HCT116 (cell line): ENCODE measurements around the gene SLC5A5. TPM values are rescaled to one million over a fixed set of nuclear protein-coding genes. Genes with fewer than 3 reads are reported as not detected.

Experiments used
- ATAC-seq: fragments of 200-7000 bp; cut with Tn5 transposase; 2 replicates; pipeline ENCODE4 v1.9.1; 2020; ENCODE audit warnings: mild to moderate bottlenecking, moderate library complexity
- BruUV-seq: library from RNA; stranded (reverse); fragments of 400-500 nt; replicated peaks from 2 replicates; lab custom pipeline; 2021; lab: Mats Ljungman, UMichigan
- CTCF ChIA-PET: fragments of 300-600 bp; sonication (Branson Sonifier 250); formaldehyde crosslinking; loops from one replicate; lab custom pipeline; 2021; ENCODE audit warnings: antibody characterized with exemption; lab: Charles Lee
- POLR2A ChIA-PET: fragments of 300-600, 350-600 bp; sonication (Branson Sonifier 250); formaldehyde crosslinking; loops from one replicate; lab custom pipeline; 2021; ENCODE audit warnings: antibody characterized with exemption; lab: Charles Lee
- RAD21 ChIA-PET, 2 experiments: fragments of 300-600 bp; sonication (Branson Sonifier 250); formaldehyde crosslinking; loops; one replicate each; lab custom pipeline; 2023; ENCODE audit warnings: low total read pairs in 2 of 2; ENCODE audit not compliant: uncharacterized antibody in 2 of 2, unreplicated experiment in 2 of 2, low non-redundant PET in 1 of 2; lab: Charles Lee
- DNase-seq: peaks from one replicate; pipeline ENCODE4 v3.0.0-alpha.2; 2010; ENCODE audit warnings: low read depth, low spot score
- H2AFZ ChIP-seq: fragments of 200-600 bp; shearing (Covaris generic), sonication (generic); 2 replicates; pipeline ENCODE4 v1.6.1; 2017; ENCODE audit warnings: low read depth, mixed run types, mixed read lengths, antibody characterized with exemption, low read length; ENCODE audit not compliant: poor library complexity, severe bottlenecking
- H3K27ac ChIP-seq: 2 replicates; pipeline ENCODE4 v1.5.1; 2012; ENCODE audit warnings: low read depth, low read length
- H3K27me3 ChIP-seq: fragments of 200-600 bp; sonication (generic); 2 replicates; pipeline ENCODE4 v1.6.1; 2016; ENCODE audit warnings: mixed run types, low read length, mixed read lengths; ENCODE audit not compliant: insufficient read depth
- H3K36me3 ChIP-seq, 2 experiments: fragments of 200-500 bp in 1 of 2; fragments of 200-600 bp in 1 of 2; sonication (Bioruptor generic) in 1 of 2; sonication (generic) in 1 of 2; 2 replicates each; pipeline versions ENCODE4 v1.5.1 to v1.6.1; 2014 to 2016; ENCODE audit warnings: low read length in 2 of 2, inconsistent platforms in 1 of 2, mixed read lengths in 1 of 2, mixed run types in 1 of 2; ENCODE audit not compliant: insufficient read depth in 2 of 2, control insufficient read depth in 1 of 2
- H3K4me1 ChIP-seq, 2 experiments: fragments of 200-600 bp in 1 of 2; sonication (generic) in 1 of 2; 2 replicates each; pipeline versions ENCODE4 v1.5.1 to v1.6.1; 2012 to 2017; ENCODE audit warnings: low read length in 2 of 2, inconsistent platforms in 1 of 2, mild to moderate bottlenecking in 1 of 2, mixed read lengths in 1 of 2, mixed run types in 1 of 2, moderate library complexity in 1 of 2; ENCODE audit not compliant: insufficient read depth in 2 of 2, control insufficient read depth in 1 of 2
- H3K4me2 ChIP-seq: fragments of 200-600 bp; sonication (generic); 2 replicates; pipeline ENCODE4 v1.6.1; 2017; ENCODE audit warnings: mixed run types, low read length, mixed read lengths
- H3K4me3 ChIP-seq, 2 experiments: fragments of 200-600 bp in 1 of 2; sonication (generic) in 1 of 2; replicated peaks in 1 of 2; 2 replicates each; pipeline ENCODE4 v1.5.1; 2011 to 2016; ENCODE audit warnings: low read length in 2 of 2, control low read depth in 1 of 2, low read depth in 1 of 2, mild to moderate bottlenecking in 1 of 2, mixed read lengths in 1 of 2, mixed run types in 1 of 2
- H3K79me2 ChIP-seq: fragments of 200-600 bp; sonication (generic); 2 replicates; pipeline ENCODE4 v1.6.1; 2017; ENCODE audit warnings: mild to moderate bottlenecking, mixed run types, low read length, moderate library complexity, mixed read lengths; ENCODE audit not compliant: insufficient read depth
- H3K9ac ChIP-seq: fragments of 200-600 bp; sonication (generic); 2 replicates; pipeline ENCODE4 v1.6.1; 2016; ENCODE audit warnings: low read length, mixed read lengths
- H3K9me2 ChIP-seq: fragments of 200-600 bp; sonication (generic), shearing (Covaris generic); 2 replicates; pipeline ENCODE4 v1.6.1; 2017; ENCODE audit warnings: mixed run types, mild to moderate bottlenecking, moderate library complexity; ENCODE audit not compliant: insufficient read depth
- H3K9me3 ChIP-seq, 2 experiments: fragments of 200-500 bp in 1 of 2; fragments of 200-600 bp in 1 of 2; sonication (Bioruptor generic) in 1 of 2; sonication (generic) in 1 of 2; 2 replicates each; pipeline ENCODE4 v1.6.1; 2014 to 2017; ENCODE audit warnings: low read length in 2 of 2, mixed read lengths in 2 of 2, inconsistent platforms in 1 of 2, low read depth in 1 of 2, mild to moderate bottlenecking in 1 of 2, mixed run types in 1 of 2, moderate library complexity in 1 of 2; ENCODE audit not compliant: control insufficient read depth in 1 of 2, insufficient read depth in 1 of 2
- H4K20me1 ChIP-seq: fragments of 200-600 bp; sonication (generic), shearing (Covaris generic); 2 replicates; pipeline ENCODE4 v1.6.1; 2017; ENCODE audit warnings: mixed run types, mild to moderate bottlenecking, moderate library complexity; ENCODE audit not compliant: insufficient read depth
- CBX3 ChIP-seq: IDR thresholded peaks from 2 replicates; pipeline ENCODE4 v1.6.1; 2012; ENCODE audit warnings: low read depth
- CEBPB ChIP-seq: IDR thresholded peaks from 2 replicates; pipeline ENCODE4 v1.6.1; 2012; ENCODE audit warnings: low read depth
- EZH2 ChIP-seq: fragments of 200-600 bp; sonication (generic); IDR thresholded peaks from 2 replicates; pipeline ENCODE4 v1.6.1; 2017; ENCODE audit warnings: antibody characterized with exemption, mixed run types
- EZH2phosphoT487 ChIP-seq: fragments of 200-600 bp; IDR thresholded peaks from 2 replicates; pipeline ENCODE4 v1.6.1; 2018; ENCODE audit warnings: antibody characterized with exemption, borderline replicate concordance
- JUND ChIP-seq: IDR thresholded peaks from 2 replicates; pipeline ENCODE4 v1.6.1; 2012
- POLR2A ChIP-seq: IDR thresholded peaks from 2 replicates; pipeline ENCODE4 v1.7.0; 2011; ENCODE audit warnings: borderline replicate concordance; ENCODE audit not compliant: insufficient read depth, insufficient read length; ENCODE audit errors: extremely low read depth
- POLR2AphosphoS5 ChIP-seq: IDR thresholded peaks from 2 replicates; pipeline ENCODE4 v1.6.1; 2011; ENCODE audit warnings: mild to moderate bottlenecking, low read depth, low read length, moderate library complexity
- RAD21 ChIP-seq: IDR thresholded peaks from 2 replicates; pipeline ENCODE4 v1.6.1; 2012; ENCODE audit warnings: low read depth, mild to moderate bottlenecking
- SIN3A ChIP-seq: IDR thresholded peaks from 2 replicates; pipeline ENCODE4 v1.6.1; 2012; ENCODE audit warnings: low read depth
- SP1 ChIP-seq: IDR thresholded peaks from 2 replicates; pipeline ENCODE4 v1.6.1; 2012; ENCODE audit warnings: low read depth
- SRF ChIP-seq: IDR thresholded peaks from 2 replicates; pipeline ENCODE4 v1.6.1; 2012; ENCODE audit warnings: low read depth
- intact Hi-C: fragments of 100-400 bp; cut with micrococcal nuclease; formaldehyde crosslinking; loops from 2 replicates; pipeline ENCODE4 v1.10.0; 2022
- total RNA-seq: library from RNA; stranded (reverse); gene quantifications from one replicate; pipeline ENCODE4 v1.2.1, GENCODE V29; 2021; ENCODE audit not compliant: unreplicated experiment
- TF ChIP-seq, protein P1 (sequence below), 3 experiments: fragments of 200-600 bp in 1 of 3; sonication (generic) in 1 of 3; IDR thresholded peaks in 2 of 3; conservative IDR thresholded peaks in 1 of 3; 2 replicates each; pipeline ENCODE4 v1.5.1; 2012 to 2017; ENCODE audit warnings: low read depth in 2 of 3, low read length in 2 of 3, antibody characterized with exemption in 1 of 3, borderline replicate concordance in 1 of 3, control low read depth in 1 of 3, mild to moderate bottlenecking in 1 of 3, mixed read lengths in 1 of 3, mixed run types in 1 of 3, moderate library complexity in 1 of 3; ENCODE audit not compliant: insufficient read depth in 1 of 3
- TF ChIP-seq, protein P2 (sequence below): IDR thresholded peaks from 2 replicates; pipeline ENCODE4 v1.6.1; 2011; ENCODE audit warnings: mild to moderate bottlenecking, low read length, moderate library complexity; ENCODE audit not compliant: insufficient replicate concordance; ENCODE audit errors: extremely low read depth
- TF ChIP-seq, protein P3 (sequence below): IDR thresholded peaks from 2 replicates; pipeline ENCODE4 v1.6.1; 2012; ENCODE audit warnings: low read depth
- TF ChIP-seq, protein P4 (sequence below): IDR thresholded peaks from 2 replicates; pipeline ENCODE4 v1.6.1; 2012

The SLC5A5 gene
- total RNA-seq, 1 experiment from 2014 or later, result 0.59 TPM

DNA sequence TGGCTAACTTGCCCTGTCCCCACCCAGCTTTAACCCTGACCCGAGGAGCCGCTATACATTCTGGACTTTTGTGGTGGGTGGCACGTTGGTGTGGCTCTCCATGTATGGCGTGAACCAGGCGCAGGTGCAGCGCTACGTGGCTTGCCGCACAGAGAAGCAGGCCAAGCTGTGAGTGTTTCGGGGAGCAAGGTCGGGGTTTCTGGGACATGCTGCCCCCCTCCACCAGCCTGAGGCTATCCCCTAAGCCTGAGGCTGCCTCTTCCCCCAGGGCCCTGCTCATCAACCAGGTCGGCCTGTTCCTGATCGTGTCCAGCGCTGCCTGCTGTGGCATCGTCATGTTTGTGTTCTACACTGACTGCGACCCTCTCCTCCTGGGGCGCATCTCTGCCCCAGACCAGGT, 6.0 kb downstream of the SLC5A5 start:
- Histone ChIP-seq H3K4me3 (no peak overlapping the region), H3K27me3 (no peaks in the 10 kb centered on the region), H3K36me3 (no peaks in the 10 kb centered on the region)
- no peak for TF ChIP-seq POLR2A
- TF ChIP-seq, protein P1, sequence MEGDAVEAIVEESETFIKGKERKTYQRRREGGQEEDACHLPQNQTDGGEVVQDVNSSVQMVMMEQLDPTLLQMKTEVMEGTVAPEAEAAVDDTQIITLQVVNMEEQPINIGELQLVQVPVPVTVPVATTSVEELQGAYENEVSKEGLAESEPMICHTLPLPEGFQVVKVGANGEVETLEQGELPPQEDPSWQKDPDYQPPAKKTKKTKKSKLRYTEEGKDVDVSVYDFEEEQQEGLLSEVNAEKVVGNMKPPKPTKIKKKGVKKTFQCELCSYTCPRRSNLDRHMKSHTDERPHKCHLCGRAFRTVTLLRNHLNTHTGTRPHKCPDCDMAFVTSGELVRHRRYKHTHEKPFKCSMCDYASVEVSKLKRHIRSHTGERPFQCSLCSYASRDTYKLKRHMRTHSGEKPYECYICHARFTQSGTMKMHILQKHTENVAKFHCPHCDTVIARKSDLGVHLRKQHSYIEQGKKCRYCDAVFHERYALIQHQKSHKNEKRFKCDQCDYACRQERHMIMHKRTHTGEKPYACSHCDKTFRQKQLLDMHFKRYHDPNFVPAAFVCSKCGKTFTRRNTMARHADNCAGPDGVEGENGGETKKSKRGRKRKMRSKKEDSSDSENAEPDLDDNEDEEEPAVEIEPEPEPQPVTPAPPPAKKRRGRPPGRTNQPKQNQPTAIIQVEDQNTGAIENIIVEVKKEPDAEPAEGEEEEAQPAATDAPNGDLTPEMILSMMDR (IDR thresholded peaks at IDR 0.05 in 2 of 3, conservative IDR thresholded peaks at IDR 0.05 in 1 of 3; ENCODE audit: borderline replicate concordance in 1 of 3, insufficient read depth in 1 of 3, low read depth in 2 of 3, low read length in 2 of 3), result no peak
- TF ChIP-seq, protein P2, sequence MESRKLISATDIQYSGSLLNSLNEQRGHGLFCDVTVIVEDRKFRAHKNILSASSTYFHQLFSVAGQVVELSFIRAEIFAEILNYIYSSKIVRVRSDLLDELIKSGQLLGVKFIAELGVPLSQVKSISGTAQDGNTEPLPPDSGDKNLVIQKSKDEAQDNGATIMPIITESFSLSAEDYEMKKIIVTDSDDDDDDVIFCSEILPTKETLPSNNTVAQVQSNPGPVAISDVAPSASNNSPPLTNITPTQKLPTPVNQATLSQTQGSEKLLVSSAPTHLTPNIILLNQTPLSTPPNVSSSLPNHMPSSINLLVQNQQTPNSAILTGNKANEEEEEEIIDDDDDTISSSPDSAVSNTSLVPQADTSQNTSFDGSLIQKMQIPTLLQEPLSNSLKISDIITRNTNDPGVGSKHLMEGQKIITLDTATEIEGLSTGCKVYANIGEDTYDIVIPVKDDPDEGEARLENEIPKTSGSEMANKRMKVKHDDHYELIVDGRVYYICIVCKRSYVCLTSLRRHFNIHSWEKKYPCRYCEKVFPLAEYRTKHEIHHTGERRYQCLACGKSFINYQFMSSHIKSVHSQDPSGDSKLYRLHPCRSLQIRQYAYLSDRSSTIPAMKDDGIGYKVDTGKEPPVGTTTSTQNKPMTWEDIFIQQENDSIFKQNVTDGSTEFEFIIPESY, result no peak
- TF ChIP-seq SP1, result no peak
- TF ChIP-seq JUND, result no peak
- TF ChIP-seq CBX3, result no peak
- no peak for TF ChIP-seq EZH2phosphoT487
- TF ChIP-seq SRF, result no peak
- TF ChIP-seq SIN3A, result no peak
- TF ChIP-seq, protein P3, sequence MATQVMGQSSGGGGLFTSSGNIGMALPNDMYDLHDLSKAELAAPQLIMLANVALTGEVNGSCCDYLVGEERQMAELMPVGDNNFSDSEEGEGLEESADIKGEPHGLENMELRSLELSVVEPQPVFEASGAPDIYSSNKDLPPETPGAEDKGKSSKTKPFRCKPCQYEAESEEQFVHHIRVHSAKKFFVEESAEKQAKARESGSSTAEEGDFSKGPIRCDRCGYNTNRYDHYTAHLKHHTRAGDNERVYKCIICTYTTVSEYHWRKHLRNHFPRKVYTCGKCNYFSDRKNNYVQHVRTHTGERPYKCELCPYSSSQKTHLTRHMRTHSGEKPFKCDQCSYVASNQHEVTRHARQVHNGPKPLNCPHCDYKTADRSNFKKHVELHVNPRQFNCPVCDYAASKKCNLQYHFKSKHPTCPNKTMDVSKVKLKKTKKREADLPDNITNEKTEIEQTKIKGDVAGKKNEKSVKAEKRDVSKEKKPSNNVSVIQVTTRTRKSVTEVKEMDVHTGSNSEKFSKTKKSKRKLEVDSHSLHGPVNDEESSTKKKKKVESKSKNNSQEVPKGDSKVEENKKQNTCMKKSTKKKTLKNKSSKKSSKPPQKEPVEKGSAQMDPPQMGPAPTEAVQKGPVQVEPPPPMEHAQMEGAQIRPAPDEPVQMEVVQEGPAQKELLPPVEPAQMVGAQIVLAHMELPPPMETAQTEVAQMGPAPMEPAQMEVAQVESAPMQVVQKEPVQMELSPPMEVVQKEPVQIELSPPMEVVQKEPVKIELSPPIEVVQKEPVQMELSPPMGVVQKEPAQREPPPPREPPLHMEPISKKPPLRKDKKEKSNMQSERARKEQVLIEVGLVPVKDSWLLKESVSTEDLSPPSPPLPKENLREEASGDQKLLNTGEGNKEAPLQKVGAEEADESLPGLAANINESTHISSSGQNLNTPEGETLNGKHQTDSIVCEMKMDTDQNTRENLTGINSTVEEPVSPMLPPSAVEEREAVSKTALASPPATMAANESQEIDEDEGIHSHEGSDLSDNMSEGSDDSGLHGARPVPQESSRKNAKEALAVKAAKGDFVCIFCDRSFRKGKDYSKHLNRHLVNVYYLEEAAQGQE, result no peak
- no peak for TF ChIP-seq CEBPB
- no peak for TF ChIP-seq POLR2AphosphoS5
- no peak for TF ChIP-seq RAD21
- no peak for TF ChIP-seq EZH2
- TF ChIP-seq, protein P4, sequence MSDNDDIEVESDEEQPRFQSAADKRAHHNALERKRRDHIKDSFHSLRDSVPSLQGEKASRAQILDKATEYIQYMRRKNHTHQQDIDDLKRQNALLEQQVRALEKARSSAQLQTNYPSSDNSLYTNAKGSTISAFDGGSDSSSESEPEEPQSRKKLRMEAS, result no peak
- TF ChIP-seq, all 23 proteins: peak for 0
- Histone ChIP-seq H3K9me3 (no peaks in the 10 kb centered on the region), H3K27ac (no peak overlapping the region), H2AFZ (no peak overlapping the region), H3K4me1 (peaks cover 10 to 13% of the 10 kb centered on the region in 2 experiments), H3K79me2 (no peaks in the 10 kb centered on the region), H3K9me2 (no peaks in the 10 kb centered on the region), H4K20me1 (no peaks in the 10 kb centered on the region), H3K9ac (no peak overlapping the region), H3K4me2 (no peak overlapping the region)
- intact Hi-C loops, result no loop called here
- POLR2A ChIA-PET, result interaction anchor here (1.8 kb wide), 1 partner anchor 18 kb away, joined by 4 read pairs; the partner anchor contains the start of gene RPL18A
- no peak for ATAC-seq
- BruUV-seq, result no TSS peak
- CTCF ChIA-PET, result no interaction called here
- no peak for DNase-seq
- RAD21 ChIA-PET, result no interaction called here
